ENCODE results near the gene EYA3.

The EYA3 gene

DNA sequence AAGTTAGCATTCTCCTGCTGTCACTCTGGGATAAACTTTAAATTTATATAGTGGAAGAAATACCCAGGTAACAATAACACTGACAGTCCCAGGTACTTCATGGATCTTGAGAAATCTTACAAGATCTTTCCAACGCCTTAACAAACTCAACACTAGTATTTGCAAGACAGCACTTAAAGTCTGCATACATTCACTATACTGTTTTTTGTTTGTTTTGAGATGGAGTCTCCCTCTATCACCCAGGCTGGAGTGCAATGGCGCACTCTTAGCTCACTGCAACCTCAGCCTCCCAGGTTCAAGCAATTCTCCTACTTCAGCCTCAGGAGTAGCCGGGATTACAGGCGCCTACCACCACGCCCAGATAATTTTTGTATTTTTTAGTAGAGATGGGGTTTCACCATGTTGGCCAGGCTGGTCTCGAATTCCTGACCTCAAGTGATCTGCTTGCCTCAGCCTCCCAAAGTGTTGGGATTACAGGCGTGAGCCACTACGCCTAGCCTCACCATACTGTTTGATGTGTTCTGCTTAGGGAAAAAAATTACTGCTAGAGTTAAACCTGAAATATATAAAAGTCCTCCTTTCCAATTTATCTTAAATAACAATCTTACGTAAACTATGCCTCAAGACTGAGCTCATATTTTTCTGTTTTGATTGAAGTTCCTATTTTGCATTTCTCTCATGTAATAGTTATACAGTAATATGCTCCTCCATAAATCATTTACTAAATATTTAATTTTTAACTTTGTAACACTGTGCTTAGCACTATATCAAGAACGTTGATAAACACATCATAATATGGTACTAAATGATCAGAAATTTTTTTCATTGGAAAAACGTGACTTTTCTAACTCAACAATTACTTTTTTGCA is 17.5 kb downstream of the EYA3 start:
- no peak for DNase-seq

DNA sequence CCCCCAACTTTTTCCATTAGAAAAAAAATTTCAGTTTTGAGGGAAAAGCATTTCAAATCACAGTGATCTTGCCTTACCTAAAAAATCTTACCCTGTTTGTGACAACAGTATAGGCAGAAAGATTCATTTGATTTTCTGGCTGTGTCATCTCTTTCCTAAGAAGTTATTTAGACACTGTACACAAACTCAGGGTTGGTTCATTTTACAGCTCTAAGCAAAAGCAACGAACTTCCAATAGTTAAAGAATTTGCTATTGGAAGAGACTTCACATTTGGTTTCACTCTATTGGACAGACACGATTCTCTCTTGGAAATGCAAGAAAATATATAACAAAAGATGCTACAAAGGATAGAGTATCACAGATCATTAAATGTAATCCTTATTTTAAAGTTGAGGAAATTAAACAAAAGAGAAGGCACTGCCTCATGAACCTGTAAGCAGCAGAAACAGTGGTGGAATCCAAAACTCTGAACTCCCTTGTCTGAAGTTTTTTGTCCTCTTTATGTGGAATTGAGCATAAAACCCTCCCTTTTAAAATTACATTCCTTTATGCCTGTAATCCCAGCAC is 20.8 kb downstream of the EYA3 start:
- no peak for DNase-seq

DNA sequence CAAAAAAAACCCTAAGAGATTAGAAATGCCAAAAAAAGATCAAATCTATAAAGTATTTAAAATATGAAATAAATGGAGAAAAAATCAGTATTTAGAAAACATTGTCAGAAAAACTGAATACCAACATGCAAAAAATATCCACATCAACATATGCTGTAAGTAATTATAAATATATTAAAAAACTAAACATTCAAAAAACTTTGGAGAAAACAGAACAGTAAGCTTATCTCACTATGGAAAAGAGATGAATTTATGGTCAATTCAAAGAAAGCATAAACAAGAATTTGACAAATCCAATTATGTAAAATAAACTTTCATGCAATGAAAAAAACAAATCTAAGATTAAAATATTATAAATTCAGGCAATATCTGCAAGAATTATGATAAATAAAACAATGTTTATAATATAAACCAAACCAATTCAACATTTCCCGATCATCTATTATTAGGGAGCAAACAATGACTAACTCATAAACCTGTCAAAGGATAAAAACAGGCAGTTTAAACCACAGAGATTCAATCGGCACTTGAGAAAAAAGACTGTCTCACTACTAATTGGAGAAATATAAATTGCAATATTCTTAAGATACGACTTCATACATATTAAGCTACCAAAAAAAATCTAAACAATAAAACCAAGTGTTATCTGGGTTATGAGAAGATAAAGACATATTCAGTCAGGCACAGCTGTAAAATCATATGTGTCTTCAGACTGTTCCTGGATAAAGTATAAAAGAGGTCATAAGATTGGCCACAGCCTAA is 21.8 kb downstream of the EYA3 start:
- no peak for DNase-seq

DNA sequence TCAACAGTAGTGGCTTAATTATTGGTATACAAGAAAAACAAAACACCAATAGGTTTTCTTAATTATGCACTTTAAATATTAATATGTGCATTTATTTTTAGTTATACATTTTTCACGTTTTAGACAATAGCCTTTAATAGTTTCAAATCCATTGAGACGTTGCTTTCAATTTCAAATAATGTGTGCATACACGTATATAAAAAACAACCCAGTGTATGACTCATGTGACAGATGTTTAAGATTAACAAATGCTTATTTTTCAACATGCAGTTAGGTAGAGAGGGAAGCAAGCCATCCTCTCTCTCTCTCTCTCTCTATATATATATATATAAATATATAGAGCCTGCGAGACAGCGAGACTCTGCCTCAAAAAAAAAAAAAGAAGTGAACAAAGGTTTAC is 24.3 kb downstream of the EYA3 start:
- DNase-seq, result no peak

DNA sequence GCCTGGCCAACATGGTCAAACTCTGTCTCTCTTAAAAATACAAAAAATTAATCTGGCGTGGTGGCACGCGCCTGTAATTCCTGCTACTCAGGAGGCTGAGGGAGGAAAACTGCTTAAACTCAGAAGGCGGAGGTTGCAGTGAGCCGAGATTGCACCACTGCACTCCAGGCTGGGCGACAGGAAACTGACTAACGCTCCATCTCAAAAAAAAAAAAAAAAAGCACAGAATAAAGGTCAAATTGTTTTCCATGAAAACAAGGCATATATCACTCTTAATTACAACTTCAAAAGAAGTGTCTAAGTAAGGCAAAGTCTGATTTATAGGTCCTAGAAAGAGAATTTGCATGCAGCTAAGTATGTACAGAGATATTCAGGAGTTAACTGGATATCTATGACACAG is 25.6 kb downstream of the EYA3 start:
- no peak for DNase-seq

DNA sequence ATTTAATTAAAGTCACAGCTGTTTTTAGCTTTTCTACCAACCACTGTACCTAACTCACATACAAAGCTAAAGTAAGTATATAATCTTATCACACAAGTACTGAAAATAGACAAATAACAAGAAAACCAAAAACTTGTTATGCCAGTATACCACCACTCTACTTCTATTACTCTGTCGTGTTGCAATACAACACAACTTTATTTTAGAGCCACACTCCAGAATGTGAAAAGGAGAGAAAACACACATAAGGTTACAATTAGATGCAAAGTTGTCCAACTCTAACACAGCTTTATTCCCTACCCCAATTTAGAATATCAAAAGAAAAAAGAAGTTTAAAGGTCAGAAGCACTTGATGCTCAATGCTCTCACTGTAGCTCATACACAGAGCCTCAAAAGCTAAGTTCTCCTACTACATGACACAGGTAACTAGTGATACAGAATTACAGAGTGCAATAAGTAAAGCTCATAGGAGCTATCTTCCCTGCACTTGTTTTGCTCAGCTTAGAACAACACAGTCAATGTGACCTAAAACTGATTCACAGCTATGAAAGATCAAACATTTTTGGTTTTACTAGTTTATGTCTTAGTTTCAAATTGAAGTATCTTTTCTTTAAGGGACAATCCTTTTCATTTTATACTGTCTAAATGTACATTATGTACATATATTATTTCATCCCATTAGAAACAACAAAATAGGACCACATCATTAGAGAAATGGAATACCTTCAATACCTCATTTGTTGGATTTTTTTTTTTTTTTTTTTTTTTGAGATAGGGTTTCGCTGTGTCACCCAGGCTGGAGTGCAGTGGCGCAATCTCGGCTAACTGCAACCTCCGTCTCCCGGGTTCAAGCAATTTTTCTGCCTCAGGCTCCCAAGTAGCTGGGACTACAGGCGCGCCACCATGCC is 29.2 kb downstream of the EYA3 start:
- DNase-seq, result no peak

DNA sequence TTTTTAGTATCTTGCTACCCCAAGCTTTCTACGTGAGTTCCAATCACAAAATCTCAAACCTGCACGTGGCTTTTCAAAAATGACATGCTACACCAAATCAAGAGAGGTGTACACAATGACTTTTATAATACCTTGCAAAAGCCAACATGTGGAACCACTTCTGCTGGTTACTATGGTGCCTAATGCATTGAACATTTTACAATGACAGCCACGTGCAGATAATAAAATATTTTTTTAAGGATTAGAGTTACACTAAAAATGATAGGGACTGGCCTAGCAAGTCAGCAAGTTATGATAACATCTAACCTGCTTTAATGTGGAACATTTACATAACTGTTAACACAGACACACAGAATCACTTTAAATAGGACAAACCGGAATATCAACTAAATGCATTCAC is 30.2 kb downstream of the EYA3 start:
- no peak for DNase-seq

DNA sequence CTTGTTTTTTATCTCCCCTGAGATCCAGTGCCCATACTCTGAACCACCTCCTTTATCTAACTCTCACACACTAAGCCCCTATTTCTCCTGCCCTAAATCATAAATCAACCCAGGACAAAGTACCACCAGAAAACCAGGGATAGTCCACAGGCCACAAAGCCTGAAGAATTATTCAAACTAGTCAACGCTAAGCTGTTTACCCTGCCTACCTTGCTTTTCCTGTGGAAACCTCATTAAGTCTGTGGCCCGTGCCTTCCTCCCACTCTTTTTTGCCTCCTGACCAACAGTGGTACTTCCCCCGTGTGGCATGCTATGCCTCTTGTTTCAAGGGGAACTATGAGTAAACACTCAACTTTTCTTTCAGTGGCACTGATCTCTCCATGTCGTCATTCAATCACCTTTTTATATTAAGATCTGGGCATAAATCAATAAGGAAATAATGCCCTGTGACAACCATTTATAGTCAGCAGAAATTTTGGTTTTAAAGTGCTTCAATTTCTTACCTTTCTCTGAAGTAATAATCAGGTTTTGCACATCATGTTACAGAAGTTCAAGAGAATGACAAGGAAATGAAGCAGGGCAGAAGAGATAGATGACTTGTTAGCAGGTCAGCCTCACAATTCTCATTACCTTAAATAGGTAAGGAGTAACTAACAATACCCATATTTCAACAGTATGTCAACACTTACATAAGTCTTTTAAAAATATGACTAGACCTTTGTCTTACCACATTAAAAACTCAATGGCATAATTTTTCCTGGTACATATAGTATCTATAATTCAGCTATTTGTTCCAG is 32.1 kb downstream of the EYA3 start:
- DNase-seq, result peak; percentile 25

DNA sequence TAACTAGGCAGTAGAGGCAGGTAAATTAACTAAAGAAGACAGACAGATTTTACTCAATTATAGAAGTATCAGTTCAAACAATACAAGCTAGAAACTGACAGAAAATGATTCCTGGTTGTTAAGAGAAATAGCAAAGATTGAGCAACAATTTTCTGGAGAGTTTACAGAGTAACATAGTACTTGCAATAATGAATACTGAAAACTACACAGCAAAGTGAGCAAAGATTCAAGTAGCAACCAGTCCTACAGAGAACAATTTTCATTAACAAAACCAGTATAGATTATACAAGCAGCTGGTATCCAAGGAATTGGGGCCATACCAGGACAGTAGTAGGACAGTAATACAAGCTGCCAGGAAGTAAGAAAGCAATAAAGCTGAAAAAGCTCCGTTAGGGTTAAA is 37.6 kb downstream of the EYA3 start:
- no peak for DNase-seq

DNA sequence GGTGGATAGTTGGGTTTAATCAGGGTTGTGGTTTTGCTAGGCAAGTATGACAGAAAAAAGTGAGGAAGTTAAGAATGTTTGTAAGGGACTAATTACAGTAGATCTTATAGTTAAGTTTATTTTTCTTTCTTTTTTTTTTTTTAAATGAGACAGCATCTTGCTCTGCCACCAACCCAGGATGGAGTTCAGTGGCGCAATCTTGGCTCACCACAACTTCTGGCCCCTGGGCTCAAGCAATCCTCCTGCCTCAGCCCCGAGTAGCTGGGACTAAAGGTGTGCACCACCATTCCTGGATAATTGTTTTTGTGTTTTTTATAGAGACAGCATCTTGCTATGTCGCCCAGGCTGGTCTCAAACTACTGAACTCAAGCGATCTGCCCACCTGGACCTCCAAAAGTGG is 41.7 kb downstream of the EYA3 start:
- DNase-seq, result no peak

DNA sequence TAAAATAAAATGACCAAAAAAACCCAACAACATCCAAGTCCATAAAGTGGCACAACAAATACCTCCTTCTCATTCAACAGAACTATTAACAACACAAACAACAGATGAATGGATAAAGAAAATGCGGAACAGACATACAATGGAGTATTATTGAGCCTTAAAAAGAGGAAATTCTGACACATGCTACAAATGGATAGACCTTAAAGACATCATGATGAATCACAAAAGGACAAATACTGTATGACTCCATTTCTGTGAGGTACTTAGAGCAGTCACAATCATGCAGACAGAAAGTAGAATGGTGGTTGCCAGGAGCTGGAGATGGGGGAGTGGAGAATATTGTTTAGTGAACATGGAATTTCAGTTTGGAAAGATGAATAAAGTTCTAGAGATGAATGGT is 42.6 kb downstream of the EYA3 start:
- no peak for DNase-seq

DNA sequence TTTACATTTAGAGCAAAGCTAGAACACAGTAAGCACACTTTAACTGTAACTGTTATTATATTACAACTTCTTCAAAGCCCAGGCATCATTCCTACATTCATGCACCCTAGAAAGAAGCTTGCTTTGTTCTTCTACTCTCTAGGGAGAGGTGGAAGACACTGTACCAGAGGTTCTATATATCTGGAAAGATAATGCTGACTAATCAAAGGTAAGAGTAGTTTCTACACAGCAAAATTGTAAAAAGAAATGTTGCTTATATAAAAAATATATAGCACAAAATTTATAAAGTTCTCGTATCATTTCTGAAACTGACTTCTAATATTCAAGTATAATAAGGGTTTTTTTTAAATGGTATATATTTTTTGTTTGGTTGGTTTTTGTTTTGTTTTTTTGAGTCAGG is 44.0 kb downstream of the EYA3 start:
- DNase-seq, result no peak

DNA sequence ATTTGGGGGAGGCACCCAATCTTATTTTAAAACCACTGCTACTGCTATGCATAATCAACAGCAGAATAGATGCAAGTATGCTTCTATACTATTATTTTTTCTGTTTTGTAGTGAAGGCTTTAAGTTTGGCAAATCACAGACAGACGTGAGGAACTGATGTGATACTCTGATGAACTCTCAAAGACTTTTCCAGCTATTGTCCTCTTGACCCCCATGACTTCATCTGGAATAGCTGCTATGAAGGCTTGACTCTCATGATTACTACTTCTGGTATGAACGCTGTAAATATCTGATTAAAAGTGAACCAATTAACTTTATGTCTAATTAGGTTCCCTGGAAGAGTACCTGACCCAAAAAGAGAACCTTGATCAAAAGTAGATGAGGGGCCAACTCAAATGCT is 49.1 kb downstream of the EYA3 start:
- no peak for DNase-seq

DNA sequence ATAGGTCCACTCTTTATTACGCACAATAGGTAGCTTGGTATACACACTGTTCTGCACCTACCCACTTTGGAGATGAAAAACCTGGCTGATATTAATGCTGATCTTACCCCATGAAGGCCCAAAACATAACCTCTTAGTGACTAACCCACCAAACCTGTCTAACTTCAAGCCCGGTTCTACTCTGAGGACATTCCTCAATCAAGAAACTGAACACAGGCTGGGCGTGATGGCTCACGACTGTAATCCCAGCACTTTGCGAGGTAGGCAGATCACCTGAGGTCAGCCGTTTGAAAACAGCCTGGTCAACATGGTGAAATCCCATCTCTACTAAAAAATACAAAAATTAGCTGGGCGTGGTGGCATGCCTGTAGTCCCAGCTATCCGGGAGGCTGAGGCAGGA is 50.5 kb downstream of the EYA3 start:
- DNase-seq, result no peak

DNA sequence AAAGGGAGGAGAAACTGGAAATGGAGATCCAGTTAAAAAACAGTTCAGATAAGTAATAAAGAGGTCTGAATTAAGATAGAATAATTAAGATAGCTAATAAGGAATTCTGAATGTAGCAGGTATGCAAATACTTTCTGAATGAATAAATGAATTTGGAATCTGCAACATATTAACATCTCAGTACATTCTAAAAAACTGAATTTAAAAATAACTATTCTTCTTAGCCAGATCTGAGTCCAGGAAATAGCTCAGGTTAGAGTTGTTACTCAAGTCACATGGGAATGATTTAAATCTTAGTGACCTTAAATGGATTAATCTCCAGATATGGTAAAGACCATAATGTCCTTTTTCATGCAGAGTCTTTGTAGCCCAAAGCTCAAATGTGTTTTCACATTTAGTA is 51.2 kb downstream of the EYA3 start:
- no peak for DNase-seq

DNA sequence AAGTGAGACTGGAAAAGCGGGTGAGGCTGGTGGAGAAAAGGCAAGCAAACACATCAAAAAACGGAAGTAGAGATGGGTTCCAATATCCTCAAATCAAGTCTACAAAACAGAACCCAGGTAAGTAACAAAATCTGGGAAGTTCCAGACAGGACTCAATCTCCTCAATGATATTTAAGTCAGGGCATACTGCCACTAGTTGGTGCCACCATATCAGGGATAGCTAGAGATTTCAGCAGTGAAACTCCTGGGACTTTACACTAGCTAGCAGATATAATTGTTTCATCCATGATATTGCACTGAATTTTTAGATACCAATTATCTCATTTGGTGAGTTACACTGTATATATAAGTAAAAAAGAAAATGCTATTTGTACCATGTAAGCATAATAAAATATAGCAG is 52.0 kb downstream of the EYA3 start:
- no peak for DNase-seq

DNA sequence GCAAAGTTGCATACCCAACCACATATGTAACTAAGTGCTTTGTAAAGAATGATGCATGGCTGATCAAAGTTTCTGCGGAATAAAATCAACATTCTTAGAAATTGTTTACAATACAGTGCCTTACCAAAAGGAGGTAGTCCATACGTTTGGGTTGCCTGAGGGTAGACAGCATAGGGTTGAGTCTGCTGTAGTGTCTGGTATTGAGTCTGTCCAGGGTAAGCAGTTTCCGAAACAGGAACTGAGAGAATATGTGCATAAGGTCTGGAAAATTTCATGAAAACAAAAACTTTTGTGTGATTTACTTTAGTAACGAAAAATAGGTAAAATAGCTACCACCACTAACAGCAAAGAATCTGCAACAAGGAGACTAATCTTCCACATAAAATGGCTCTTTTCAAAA is 53.0 kb downstream of the EYA3 start:
- no peak for DNase-seq

DNA sequence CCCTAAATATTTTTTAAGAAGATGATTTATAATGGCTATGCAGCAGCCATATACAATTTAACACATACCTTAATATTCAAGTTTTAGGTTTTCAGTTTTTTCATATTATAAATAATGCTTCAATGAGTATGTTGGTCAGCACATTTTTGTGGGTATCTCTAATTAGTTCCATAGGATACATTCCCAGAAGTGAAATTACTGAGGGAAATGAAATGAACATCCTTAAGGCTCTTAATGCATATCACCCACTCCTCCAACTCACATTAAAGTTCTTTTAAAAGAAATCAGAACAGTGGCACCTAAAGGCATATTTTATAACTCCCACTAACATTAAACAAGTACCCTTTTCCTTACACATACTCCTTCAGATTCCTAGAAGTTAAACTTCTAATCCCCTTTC is 56.1 kb downstream of the EYA3 start:
- no peak for DNase-seq

DNA sequence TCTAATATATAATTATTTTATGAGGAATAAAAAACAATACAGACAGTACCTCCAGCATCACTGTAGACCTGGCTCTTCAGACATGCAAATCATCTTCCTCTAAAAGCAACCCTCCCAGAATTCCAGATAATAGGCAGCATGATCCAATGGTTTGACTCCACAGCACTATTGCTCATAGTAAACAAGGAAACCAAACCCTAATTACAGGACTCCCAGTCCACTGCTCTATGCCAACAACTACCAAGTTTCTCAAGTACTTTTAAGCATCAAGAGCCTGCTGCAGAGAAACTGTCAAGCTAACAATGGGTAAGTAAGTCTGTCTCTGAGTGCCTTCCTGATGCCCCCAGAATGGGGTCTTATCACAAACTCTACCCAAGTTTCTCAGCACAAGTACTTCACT is 57.2 kb downstream of the EYA3 start:
- no peak for DNase-seq

DNA sequence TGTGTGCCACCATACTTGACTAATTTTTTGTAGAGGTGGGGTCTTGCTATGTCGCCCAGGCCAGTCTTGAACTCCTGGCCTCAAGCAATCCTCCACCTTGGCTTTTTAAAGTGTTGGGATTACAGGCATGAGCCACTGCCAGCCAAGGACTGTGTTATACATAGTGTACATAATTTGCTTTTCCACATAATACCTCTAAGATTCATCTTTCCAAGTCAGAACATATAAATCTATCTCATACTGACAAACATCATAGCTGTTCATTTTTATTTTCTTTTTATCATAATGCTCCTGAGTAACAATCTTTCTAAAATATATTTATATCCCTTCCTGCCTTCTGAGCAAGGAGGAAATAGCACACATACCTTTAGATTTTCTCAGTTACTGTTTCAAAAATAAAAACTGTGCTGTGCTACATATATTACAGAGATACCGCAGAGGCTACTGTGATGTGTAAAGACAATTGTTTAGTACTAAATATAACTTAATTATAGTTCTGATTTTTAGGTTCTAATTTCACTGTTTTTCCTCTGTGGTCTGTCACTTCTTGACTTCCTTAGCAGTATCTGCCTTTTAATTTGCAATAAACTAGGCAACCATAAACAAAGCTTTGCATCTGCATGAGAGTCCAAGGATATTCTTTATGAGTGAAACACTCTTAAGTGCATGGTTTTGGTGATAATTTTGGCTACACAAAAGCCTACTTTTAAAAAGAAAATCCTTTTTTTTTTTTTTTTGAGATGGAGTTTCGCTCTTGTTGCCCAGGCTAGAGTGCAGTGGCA is 59.3 kb downstream of the EYA3 start:
- DNase-seq, result no peak

DNA sequence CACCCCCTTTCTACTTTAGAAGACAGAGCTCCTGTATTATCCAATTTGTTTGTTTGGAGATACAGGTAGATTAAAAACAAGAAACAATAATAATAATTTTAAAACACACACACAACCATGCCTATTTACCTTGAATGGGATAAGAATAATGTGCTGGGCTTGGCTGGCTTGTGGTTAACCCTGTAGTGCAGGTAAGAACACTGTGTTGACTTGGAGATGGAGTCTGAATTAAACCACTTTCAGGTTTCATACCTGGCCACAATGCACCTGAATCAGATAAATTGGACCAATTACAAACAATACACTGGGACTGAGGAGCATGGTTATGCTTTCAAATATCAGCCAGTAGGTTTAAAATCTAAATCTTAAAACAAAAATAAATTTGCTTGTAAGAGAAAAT is 60.8 kb downstream of the EYA3 start:
- no peak for DNase-seq
